ENCODE results near the gene PFN1.

The PFN1 gene

GRCh38 chr17:4897198-4897687 lies 51.1 kb downstream of the PFN1 start:
- DNase-seq (ENCODE audit: low read depth in 2 of 2, low spot score in 1 of 2), result no peak

- DNase-seq (ENCODE audit: low read depth in 2 of 2, low spot score in 1 of 2), result no peak
These were observed 51.8 kb downstream of the PFN1 start for GRCh38 chr17:4896332-4897197.

- DNase-seq (ENCODE audit: low read depth in 2 of 2, low spot score in 1 of 2), result no peak
These were observed 52.5 kb downstream of the PFN1 start for GRCh38 chr17:4895657-4896331.
